SK-N-SH treated with all-trans-retinoic acid at 6 μM for 48 hours (cell line): ENCODE data around the gene RMC1.

ENCODE experiments used
- ATAC-seq: fragments of 200-7000 bp; cut with Tn5 transposase; 3 replicates; pipeline ENCODE4 v1.9.1; 2020; ENCODE audit warnings: mild to moderate bottlenecking, moderate library complexity
- ARNTL ChIP-seq: fragments of 450-650 bp; formaldehyde crosslinking; IDR thresholded peaks from 2 replicates; pipeline ENCODE4 v1.5.0; 2020; ENCODE audit warnings: low read depth, mild to moderate bottlenecking, moderate library complexity, borderline replicate concordance
- BACH2 ChIP-seq: fragments of 250-450 bp; sonication (Bioruptor Pico); IDR thresholded peaks from 2 replicates; pipeline ENCODE4 v1.9.0; 2021; ENCODE audit warnings: mild to moderate bottlenecking, borderline replicate concordance
- CSDC2 ChIP-seq: fragments of 250-450 bp; sonication (Bioruptor Pico); IDR thresholded peaks from 2 replicates; pipeline ENCODE4 v1.5.0; 2020; ENCODE audit warnings: mild to moderate bottlenecking, moderate library complexity
- ESRRG ChIP-seq: fragments of 250-450 bp; sonication (Bioruptor Pico); IDR thresholded peaks from 2 replicates; pipeline ENCODE4 v1.6.1; 2021; ENCODE audit warnings: mild to moderate bottlenecking
- GLIS3 ChIP-seq: fragments of 250-450 bp; sonication (Bioruptor Pico); IDR thresholded peaks from 2 replicates; pipeline ENCODE4 v1.5.0; 2020; ENCODE audit warnings: mild to moderate bottlenecking, moderate library complexity
- ISL1 ChIP-seq: fragments of 250-450 bp; sonication (Bioruptor Pico); IDR thresholded peaks from 2 replicates; pipeline ENCODE4 v2.1.2; 2022; ENCODE audit warnings: mild to moderate bottlenecking, moderate library complexity
- OSR1 ChIP-seq: fragments of 250-450 bp; sonication (Bioruptor Pico); IDR thresholded peaks from 2 replicates; pipeline ENCODE4 v1.8.0; 2022; ENCODE audit warnings: moderate library complexity, mild to moderate bottlenecking, inconsistent platforms
- PPARA ChIP-seq: fragments of 250-450 bp; sonication (Bioruptor Pico); IDR thresholded peaks from 2 replicates; pipeline ENCODE4 v1.5.0; 2020; ENCODE audit warnings: mild to moderate bottlenecking, borderline replicate concordance
- RARB ChIP-seq: fragments of 250-450 bp; sonication (Bioruptor Pico); IDR thresholded peaks from 2 replicates; pipeline ENCODE4 v1.8.0; 2021; ENCODE audit warnings: mild to moderate bottlenecking, moderate library complexity
- SNAI2 ChIP-seq: fragments of 250-450 bp; sonication (Bioruptor Pico); IDR thresholded peaks from 2 replicates; pipeline ENCODE4 v1.5.0; 2020; ENCODE audit warnings: mild to moderate bottlenecking, moderate library complexity
- TCF4 ChIP-seq: fragments of 250-450 bp; sonication (Bioruptor Pico); IDR thresholded peaks from 2 replicates; pipeline ENCODE4 v1.8.0; 2021; ENCODE audit warnings: mild to moderate bottlenecking, moderate library complexity, borderline replicate concordance
- TOX ChIP-seq: fragments of 250-450 bp; sonication (Bioruptor Pico); IDR thresholded peaks from 2 replicates; pipeline ENCODE4 v1.8.0; 2021; ENCODE audit warnings: mild to moderate bottlenecking, moderate library complexity, borderline replicate concordance
- ZC3H10 ChIP-seq: fragments of 250-450 bp; sonication (Bioruptor Pico); IDR thresholded peaks from 2 replicates; pipeline ENCODE4 v1.5.1; 2021; ENCODE audit warnings: mild to moderate bottlenecking, moderate library complexity
- ZFP3 ChIP-seq: fragments of 250-450 bp; sonication (Bioruptor Pico); IDR thresholded peaks from 2 replicates; pipeline ENCODE4 v1.5.0; 2020; ENCODE audit warnings: mild to moderate bottlenecking, moderate library complexity
- ZFP30 ChIP-seq: fragments of 450-650 bp; formaldehyde crosslinking; IDR thresholded peaks from 2 replicates; pipeline ENCODE4 v1.5.0; 2022; ENCODE audit warnings: mild to moderate bottlenecking, moderate library complexity
- ZNF565 ChIP-seq: fragments of 450-650 bp; formaldehyde crosslinking; conservative IDR thresholded peaks from 2 replicates; pipeline ENCODE4 v1.5.0; 2020; ENCODE audit warnings: low read depth, mild to moderate bottlenecking, moderate library complexity
- ZNF8 ChIP-seq: fragments of 450-650 bp; formaldehyde crosslinking; IDR thresholded peaks from 2 replicates; pipeline ENCODE4 v1.5.0; 2020; ENCODE audit warnings: mild to moderate bottlenecking, moderate library complexity
- TF ChIP-seq, protein P1 (sequence below): fragments of 250-450 bp; sonication (Bioruptor Pico); IDR thresholded peaks from 2 replicates; pipeline ENCODE4 v1.8.0; 2020; ENCODE audit warnings: mild to moderate bottlenecking, moderate library complexity, borderline replicate concordance
- TF ChIP-seq, protein P2 (sequence below): fragments of 250-450 bp; sonication (Bioruptor Pico); IDR thresholded peaks from 2 replicates; pipeline ENCODE4 v1.8.0; 2021; ENCODE audit warnings: low read depth, mild to moderate bottlenecking, moderate library complexity, borderline replicate concordance
- TF ChIP-seq, protein P3 (sequence below): fragments of 250-450 bp; sonication (Bioruptor Pico); IDR thresholded peaks from 2 replicates; pipeline ENCODE4 v1.5.1; 2020; ENCODE audit warnings: low read depth, mild to moderate bottlenecking, moderate library complexity
- TF ChIP-seq, protein P4 (sequence below): fragments of 250-450 bp; sonication (Bioruptor Pico); IDR thresholded peaks from 2 replicates; pipeline ENCODE4 v1.5.1; 2021; ENCODE audit warnings: mild to moderate bottlenecking, moderate library complexity
- TF ChIP-seq, protein P5 (sequence below): fragments of 250-450 bp; sonication (Bioruptor Pico); IDR thresholded peaks from 2 replicates; pipeline ENCODE4 v1.5.0; 2020; ENCODE audit warnings: mild to moderate bottlenecking, moderate library complexity

Gene RMC1

DNA sequence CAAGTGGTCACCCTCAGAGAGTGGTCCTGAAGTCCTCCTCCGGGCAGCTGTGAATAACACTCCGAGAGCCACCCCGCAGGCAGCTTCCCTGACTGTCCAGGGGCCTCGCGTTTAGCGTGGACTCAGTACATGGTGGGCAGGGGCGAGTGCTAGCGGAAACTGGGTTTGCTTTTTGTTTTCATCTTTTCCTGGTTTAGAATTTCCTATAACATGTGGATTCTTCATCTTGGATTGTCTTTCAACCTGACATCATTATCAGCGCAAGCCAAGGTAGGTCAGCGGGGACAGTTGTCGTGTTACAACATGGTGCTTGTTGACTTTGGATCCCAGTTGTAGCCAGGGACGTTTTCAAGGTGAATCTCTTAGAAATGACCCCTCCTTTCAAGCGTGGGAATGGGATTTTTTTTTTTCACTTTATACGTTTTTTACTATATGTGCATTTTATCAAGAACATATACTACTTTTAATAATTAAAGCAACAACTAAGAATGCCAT, 20.9 kb downstream of the RMC1 start:
- ATAC-seq, result no peak
- TF ChIP-seq ARNTL (CRISPR knock-in tag), result no peak
- no peak for TF ChIP-seq TCF4 (CRISPR knock-in tag)
- TF ChIP-seq PPARA (CRISPR knock-in tag), result no peak
- TF ChIP-seq, protein P1, sequence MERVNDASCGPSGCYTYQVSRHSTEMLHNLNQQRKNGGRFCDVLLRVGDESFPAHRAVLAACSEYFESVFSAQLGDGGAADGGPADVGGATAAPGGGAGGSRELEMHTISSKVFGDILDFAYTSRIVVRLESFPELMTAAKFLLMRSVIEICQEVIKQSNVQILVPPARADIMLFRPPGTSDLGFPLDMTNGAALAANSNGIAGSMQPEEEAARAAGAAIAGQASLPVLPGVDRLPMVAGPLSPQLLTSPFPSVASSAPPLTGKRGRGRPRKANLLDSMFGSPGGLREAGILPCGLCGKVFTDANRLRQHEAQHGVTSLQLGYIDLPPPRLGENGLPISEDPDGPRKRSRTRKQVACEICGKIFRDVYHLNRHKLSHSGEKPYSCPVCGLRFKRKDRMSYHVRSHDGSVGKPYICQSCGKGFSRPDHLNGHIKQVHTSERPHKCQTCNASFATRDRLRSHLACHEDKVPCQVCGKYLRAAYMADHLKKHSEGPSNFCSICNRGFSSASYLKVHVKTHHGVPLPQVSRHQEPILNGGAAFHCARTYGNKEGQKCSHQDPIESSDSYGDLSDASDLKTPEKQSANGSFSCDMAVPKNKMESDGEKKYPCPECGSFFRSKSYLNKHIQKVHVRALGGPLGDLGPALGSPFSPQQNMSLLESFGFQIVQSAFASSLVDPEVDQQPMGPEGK (CRISPR knock-in tag), result no peak
- TF ChIP-seq ZNF565, result no peak
- no peak for TF ChIP-seq RARB (CRISPR knock-in tag)
- TF ChIP-seq, protein P2, sequence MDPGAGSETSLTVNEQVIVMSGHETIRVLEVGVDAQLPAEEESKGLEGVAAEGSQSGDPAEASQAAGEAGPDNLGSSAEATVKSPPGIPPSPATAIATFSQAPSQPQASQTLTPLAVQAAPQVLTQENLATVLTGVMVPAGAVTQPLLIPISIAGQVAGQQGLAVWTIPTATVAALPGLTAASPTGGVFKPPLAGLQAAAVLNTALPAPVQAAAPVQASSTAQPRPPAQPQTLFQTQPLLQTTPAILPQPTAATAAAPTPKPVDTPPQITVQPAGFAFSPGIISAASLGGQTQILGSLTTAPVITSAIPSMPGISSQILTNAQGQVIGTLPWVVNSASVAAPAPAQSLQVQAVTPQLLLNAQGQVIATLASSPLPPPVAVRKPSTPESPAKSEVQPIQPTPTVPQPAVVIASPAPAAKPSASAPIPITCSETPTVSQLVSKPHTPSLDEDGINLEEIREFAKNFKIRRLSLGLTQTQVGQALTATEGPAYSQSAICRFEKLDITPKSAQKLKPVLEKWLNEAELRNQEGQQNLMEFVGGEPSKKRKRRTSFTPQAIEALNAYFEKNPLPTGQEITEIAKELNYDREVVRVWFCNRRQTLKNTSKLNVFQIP (CRISPR knock-in tag), result no peak
- TF ChIP-seq GLIS3 (CRISPR knock-in tag), result no peak
- TF ChIP-seq TOX (CRISPR knock-in tag), result no peak
- no peak for TF ChIP-seq ZFP3 (CRISPR knock-in tag)
- no peak for TF ChIP-seq ZC3H10
- TF ChIP-seq BACH2 (CRISPR knock-in tag), result no peak
- TF ChIP-seq ZFP30 (CRISPR knock-in tag), result no peak

DNA sequence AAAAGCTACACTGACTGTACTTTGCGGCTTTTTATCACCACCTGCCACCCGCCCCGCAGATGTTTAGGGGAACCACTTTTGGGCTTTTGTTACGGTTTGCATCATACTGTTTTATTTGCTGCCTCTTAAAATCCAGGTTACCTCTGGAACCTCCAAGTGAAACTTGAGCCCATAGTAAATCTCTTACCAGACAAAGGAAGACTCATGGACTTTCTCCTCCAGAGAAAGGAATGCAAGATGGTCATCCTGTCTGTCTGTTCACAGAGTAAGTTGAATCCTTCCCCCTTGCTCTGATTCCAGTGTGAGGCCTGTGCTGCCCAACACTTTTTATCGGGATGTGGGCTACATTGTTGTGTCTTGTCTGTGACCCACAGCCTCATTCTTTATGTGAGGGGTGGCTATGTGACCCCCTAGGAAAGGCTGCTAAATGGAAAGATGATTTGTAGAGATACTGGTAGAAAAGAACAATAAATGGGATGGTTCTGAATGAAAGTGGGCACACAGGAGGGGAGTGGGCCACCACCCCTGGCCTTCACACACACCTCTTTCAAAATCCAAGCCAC, 23.3 kb downstream of the RMC1 start:
- no peak for TF ChIP-seq SNAI2 (CRISPR knock-in tag)
- no peak for TF ChIP-seq OSR1 (CRISPR knock-in tag)
- no peak for TF ChIP-seq ARNTL (CRISPR knock-in tag)
- no peak for TF ChIP-seq ESRRG
- TF ChIP-seq, protein P1 (CRISPR knock-in tag), result no peak
- TF ChIP-seq, protein P3, sequence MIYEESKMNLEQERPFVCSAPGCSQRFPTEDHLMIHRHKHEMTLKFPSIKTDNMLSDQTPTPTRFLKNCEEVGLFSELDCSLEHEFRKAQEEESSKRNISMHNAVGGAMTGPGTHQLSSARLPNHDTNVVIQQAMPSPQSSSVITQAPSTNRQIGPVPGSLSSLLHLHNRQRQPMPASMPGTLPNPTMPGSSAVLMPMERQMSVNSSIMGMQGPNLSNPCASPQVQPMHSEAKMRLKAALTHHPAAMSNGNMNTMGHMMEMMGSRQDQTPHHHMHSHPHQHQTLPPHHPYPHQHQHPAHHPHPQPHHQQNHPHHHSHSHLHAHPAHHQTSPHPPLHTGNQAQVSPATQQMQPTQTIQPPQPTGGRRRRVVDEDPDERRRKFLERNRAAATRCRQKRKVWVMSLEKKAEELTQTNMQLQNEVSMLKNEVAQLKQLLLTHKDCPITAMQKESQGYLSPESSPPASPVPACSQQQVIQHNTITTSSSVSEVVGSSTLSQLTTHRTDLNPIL, result no peak
- TF ChIP-seq ZC3H10, result no peak
- TF ChIP-seq PPARA (CRISPR knock-in tag), result no peak
- TF ChIP-seq ZFP30 (CRISPR knock-in tag), result no peak
- TF ChIP-seq CSDC2 (CRISPR knock-in tag), result no peak
- no peak for TF ChIP-seq ISL1
- TF ChIP-seq TCF4 (CRISPR knock-in tag), result no peak
- no peak for TF ChIP-seq RARB (CRISPR knock-in tag)
- TF ChIP-seq ZNF8 (CRISPR knock-in tag), result no peak
- TF ChIP-seq, protein P2 (CRISPR knock-in tag), result no peak
- no peak for TF ChIP-seq ZNF565
- no peak for TF ChIP-seq ZFP3 (CRISPR knock-in tag)
- no peak for TF ChIP-seq GLIS3 (CRISPR knock-in tag)
- TF ChIP-seq, protein P4, sequence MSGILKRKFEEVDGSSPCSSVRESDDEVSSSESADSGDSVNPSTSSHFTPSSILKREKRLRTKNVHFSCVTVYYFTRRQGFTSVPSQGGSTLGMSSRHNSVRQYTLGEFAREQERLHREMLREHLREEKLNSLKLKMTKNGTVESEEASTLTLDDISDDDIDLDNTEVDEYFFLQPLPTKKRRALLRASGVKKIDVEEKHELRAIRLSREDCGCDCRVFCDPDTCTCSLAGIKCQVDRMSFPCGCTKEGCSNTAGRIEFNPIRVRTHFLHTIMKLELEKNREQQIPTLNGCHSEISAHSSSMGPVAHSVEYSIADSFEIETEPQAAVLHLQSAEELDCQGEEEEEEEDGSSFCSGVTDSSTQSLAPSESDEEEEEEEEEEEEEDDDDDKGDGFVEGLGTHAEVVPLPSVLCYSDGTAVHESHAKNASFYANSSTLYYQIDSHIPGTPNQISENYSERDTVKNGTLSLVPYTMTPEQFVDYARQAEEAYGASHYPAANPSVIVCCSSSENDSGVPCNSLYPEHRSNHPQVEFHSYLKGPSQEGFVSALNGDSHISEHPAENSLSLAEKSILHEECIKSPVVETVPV (CRISPR knock-in tag), result no peak
- TF ChIP-seq, protein P5, sequence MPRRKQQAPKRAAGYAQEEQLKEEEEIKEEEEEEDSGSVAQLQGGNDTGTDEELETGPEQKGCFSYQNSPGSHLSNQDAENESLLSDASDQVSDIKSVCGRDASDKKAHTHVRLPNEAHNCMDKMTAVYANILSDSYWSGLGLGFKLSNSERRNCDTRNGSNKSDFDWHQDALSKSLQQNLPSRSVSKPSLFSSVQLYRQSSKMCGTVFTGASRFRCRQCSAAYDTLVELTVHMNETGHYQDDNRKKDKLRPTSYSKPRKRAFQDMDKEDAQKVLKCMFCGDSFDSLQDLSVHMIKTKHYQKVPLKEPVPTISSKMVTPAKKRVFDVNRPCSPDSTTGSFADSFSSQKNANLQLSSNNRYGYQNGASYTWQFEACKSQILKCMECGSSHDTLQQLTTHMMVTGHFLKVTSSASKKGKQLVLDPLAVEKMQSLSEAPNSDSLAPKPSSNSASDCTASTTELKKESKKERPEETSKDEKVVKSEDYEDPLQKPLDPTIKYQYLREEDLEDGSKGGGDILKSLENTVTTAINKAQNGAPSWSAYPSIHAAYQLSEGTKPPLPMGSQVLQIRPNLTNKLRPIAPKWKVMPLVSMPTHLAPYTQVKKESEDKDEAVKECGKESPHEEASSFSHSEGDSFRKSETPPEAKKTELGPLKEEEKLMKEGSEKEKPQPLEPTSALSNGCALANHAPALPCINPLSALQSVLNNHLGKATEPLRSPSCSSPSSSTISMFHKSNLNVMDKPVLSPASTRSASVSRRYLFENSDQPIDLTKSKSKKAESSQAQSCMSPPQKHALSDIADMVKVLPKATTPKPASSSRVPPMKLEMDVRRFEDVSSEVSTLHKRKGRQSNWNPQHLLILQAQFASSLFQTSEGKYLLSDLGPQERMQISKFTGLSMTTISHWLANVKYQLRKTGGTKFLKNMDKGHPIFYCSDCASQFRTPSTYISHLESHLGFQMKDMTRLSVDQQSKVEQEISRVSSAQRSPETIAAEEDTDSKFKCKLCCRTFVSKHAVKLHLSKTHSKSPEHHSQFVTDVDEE (CRISPR knock-in tag), result no peak
- 0 out of 3 replicates have a peak, but pooled peaks have one; percentile 17 for ATAC-seq
